CD14-positive monocyte (primary cell): ENCODE data around the gene VWA3A. TPM values are rescaled to one million over a fixed set of nuclear protein-coding genes. Genes with fewer than 3 reads are reported as not detected.

Experiments used
- DNase-seq, 3 donors: peaks; one replicate each; pipeline ENCODE4 v3.0.0-alpha.2; 2011 to 2022
- H2AFZ ChIP-seq: 2 replicates; pipeline ENCODE4 v1.6.0; 2012; ENCODE audit warnings: mild to moderate bottlenecking, low read depth, low read length, inconsistent platforms; ENCODE audit not compliant: insufficient read depth, poor library complexity, severe bottlenecking
- H3K27ac ChIP-seq, 2 donors: 1 replicate in 1 of 2; 2 replicates in 1 of 2; pipeline ENCODE4 v1.5.1; 2012 to 2013; ENCODE audit warnings: low read length in 2 of 2, control low read depth in 1 of 2, inconsistent platforms in 1 of 2, low read depth in 1 of 2, mild to moderate bottlenecking in 1 of 2
- H3K27me3 ChIP-seq, 2 donors: one replicate each; pipeline versions ENCODE4 v1.6.0 to v1.6.1; 2011 to 2013; ENCODE audit warnings: low read length in 2 of 2; ENCODE audit not compliant: control insufficient read depth in 2 of 2, insufficient read depth in 2 of 2
- H3K36me3 ChIP-seq, 2 donors: replicated peaks in 1 of 2; 1 replicate in 1 of 2; 2 replicates in 1 of 2; pipeline versions ENCODE4 v1.5.1 to v1.6.1; 2012 to 2013; ENCODE audit warnings: low read length in 2 of 2, control low read depth in 1 of 2, inconsistent platforms in 1 of 2, mild to moderate bottlenecking in 1 of 2; ENCODE audit not compliant: insufficient read depth in 2 of 2, control insufficient read depth in 1 of 2
- H3K4me1 ChIP-seq, 2 donors: 1 replicate in 1 of 2; 2 replicates in 1 of 2; pipeline versions ENCODE4 v1.5.1 to v1.6.1; 2012 to 2013; ENCODE audit warnings: low read length in 2 of 2, control low read depth in 1 of 2, inconsistent platforms in 1 of 2, mild to moderate bottlenecking in 1 of 2, moderate library complexity in 1 of 2; ENCODE audit not compliant: insufficient read depth in 2 of 2, control insufficient read depth in 1 of 2
- H3K4me2 ChIP-seq: replicated peaks from 2 replicates; pipeline ENCODE3; 2012; ENCODE audit warnings: low read length, moderate library complexity, mild to moderate bottlenecking; ENCODE audit not compliant: poor library complexity, severe bottlenecking; ENCODE audit errors: extremely low read depth
- H3K4me3 ChIP-seq, 3 experiments: fragments of 200-600 bp in 1 of 3; sonication (generic) in 1 of 3; replicated peaks in 1 of 3; 1 replicate in 2 of 3; 2 replicates in 1 of 3; pipeline ENCODE4 v1.5.1; 2011 to 2013; ENCODE audit warnings: low read length in 3 of 3, mild to moderate bottlenecking in 3 of 3, control low read depth in 2 of 3, low read depth in 2 of 3, inconsistent platforms in 1 of 3, moderate library complexity in 1 of 3
- H3K79me2 ChIP-seq: 2 replicates; pipeline ENCODE4 v1.6.0; 2012; ENCODE audit warnings: mild to moderate bottlenecking, control low read depth, inconsistent platforms, low read length, moderate library complexity; ENCODE audit not compliant: insufficient read depth
- H3K9ac ChIP-seq: 2 replicates; pipeline ENCODE4 v1.6.0; 2017; ENCODE audit warnings: low read length, mild to moderate bottlenecking; ENCODE audit not compliant: insufficient read depth, poor library complexity, severe bottlenecking
- H3K9me3 ChIP-seq, 2 donors: replicated peaks in 1 of 2; 1 replicate in 1 of 2; 2 replicates in 1 of 2; pipeline versions ENCODE4 v1.5.1 to v1.6.1; 2012 to 2013; ENCODE audit warnings: low read length in 2 of 2, control low read depth in 1 of 2; ENCODE audit not compliant: control insufficient read depth in 1 of 2, insufficient read depth in 1 of 2
- H4K20me1 ChIP-seq: 2 replicates; pipeline ENCODE4 v1.6.0; 2012; ENCODE audit warnings: mild to moderate bottlenecking, low read length, control low read depth, moderate library complexity; ENCODE audit not compliant: insufficient read depth
- H3K27ac Mint-ChIP-seq, 7 donors: one replicate each; pipeline ENCODE4 v1.8.0; 2020; ENCODE audit warnings: mild to moderate bottlenecking in 7 of 7, mixed read lengths in 7 of 7, moderate library complexity in 6 of 7, inconsistent platforms in 2 of 7
- H3K27me3 Mint-ChIP-seq, 3 donors: one replicate each; pipeline ENCODE4 v1.8.0; 2021 to 2022; ENCODE audit warnings: low read depth in 3 of 3, mild to moderate bottlenecking in 3 of 3, mixed read lengths in 3 of 3, moderate library complexity in 3 of 3, inconsistent platforms in 1 of 3
- H3K36me3 Mint-ChIP-seq, 2 donors: one replicate each; pipeline ENCODE4 v1.8.0; 2020; ENCODE audit warnings: mixed read lengths in 2 of 2, inconsistent platforms in 1 of 2, mild to moderate bottlenecking in 1 of 2
- H3K4me1 Mint-ChIP-seq: one replicate; pipeline ENCODE4 v1.8.0; 2020; ENCODE audit warnings: mild to moderate bottlenecking, mixed read lengths
- H3K4me3 Mint-ChIP-seq, 2 donors: one replicate each; pipeline ENCODE4 v1.8.0; 2020; ENCODE audit warnings: mild to moderate bottlenecking in 2 of 2, mixed read lengths in 2 of 2, moderate library complexity in 1 of 2
- H3K9me3 Mint-ChIP-seq, 7 donors: one replicate each; pipeline ENCODE4 v1.8.0; 2020 to 2022; ENCODE audit warnings: mixed read lengths in 7 of 7, mild to moderate bottlenecking in 6 of 7, moderate library complexity in 6 of 7, inconsistent platforms in 2 of 7
- CTCF ChIP-seq: fragments of 200-600 bp; IDR thresholded peaks from one replicate; pipeline ENCODE4 v1.8.0; 2022; ENCODE audit warnings: antibody characterized with exemption, mild to moderate bottlenecking
- WGBS: methylation state at CpG from one replicate; pipeline ENCODE4 v1.1.5; 2013; ENCODE audit warnings: missing lambda C conversion rate; ENCODE audit not compliant: insufficient coverage; 5-methylcytosine and 5-hydroxymethylcytosine counted together
- intact Hi-C, 2 donors: fragments of 100-400 bp; cut with micrococcal nuclease; formaldehyde crosslinking; loops; one replicate each; pipeline versions ENCODE4 v1.15.0 to v1.15.1; 2023
- polyA plus RNA-seq, 3 donors: library from polyadenylated mRNA; depleted of rRNA in 1 of 3; unstranded in 2 of 3; stranded (reverse) in 1 of 3; fragments of 300-500 nt in 2 of 3; fragments of >200 nt in 1 of 3; fragmentation: Illumina TruSeq in 2 of 3; gene quantifications; 1 replicate in 2 of 3; 2 replicates in 1 of 3; pipeline ENCODE4 v1.2.3, GENCODE V29; 2012 to 2021

Gene VWA3A
- polyA plus RNA-seq, 3 donors, result 0.09 TPM; not detected in 2

DNA sequence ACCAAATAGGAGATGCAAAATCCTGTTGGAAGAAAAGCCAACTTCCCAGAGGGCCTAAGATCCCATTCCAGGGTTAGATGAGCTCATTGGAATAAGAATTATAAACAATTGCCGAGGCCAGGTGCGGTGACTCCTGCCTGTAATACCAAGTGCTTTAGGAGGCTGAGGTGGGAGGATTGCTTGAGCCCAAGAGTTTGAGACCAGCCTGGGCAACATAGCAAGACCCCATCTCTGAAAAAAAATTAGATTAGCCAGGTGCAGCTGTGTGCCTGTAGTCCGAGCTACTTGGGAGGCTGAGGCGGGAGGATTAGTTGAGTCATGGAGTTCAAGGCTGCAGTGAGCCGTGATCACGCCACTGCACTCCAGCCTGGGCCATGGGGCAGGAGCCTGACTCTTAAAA lies 52.2 kb downstream of the VWA3A start:
- WGBS, result 96% methylated on average over 6 of the region's 6 CpGs
- no peak for DNase-seq
- Mint-ChIP-seq H3K4me3 (no peak overlapping the region), H3K9me3 (no peaks in the 10 kb centered on the region), H3K27ac (peak overlapping the region in 1 of 7 donors; percentile 61), H3K27me3 (peaks cover 4 to 8% (median 5%) of the 10 kb centered on the region in 3 donors), H3K36me3 (no peaks in the 10 kb centered on the region), H3K4me1 (no peaks in the 10 kb centered on the region)
- H3K9ac ChIP-seq, result no peak overlapping the region
- H3K27ac ChIP-seq, result no peak overlapping the region
- H3K9me3 ChIP-seq, result no peaks in the 10 kb centered on the region
- no peaks in the 10 kb centered on the region for H3K4me1 ChIP-seq
- no peaks in the 10 kb centered on the region for H3K36me3 ChIP-seq
- no peak overlapping the region for H2AFZ ChIP-seq
- no peaks in the 10 kb centered on the region for H3K27me3 ChIP-seq
- H3K4me3 ChIP-seq, result no peak overlapping the region
- H4K20me1 ChIP-seq, result no peaks in the 10 kb centered on the region
- no peak for TF ChIP-seq CTCF
- H3K79me2 ChIP-seq, result no peaks in the 10 kb centered on the region
- intact Hi-C loops, result no loop called here
- no peak overlapping the region for H3K4me2 ChIP-seq

GRCh38 chr16:22147853-22148252 lies 55.5 kb downstream of the VWA3A start:
- Histone ChIP-seq H4K20me1 (no peaks in the 10 kb centered on the region), H3K27me3 (no peaks in the 10 kb centered on the region), H3K36me3 (no peaks in the 10 kb centered on the region), H3K4me1 (no peaks in the 10 kb centered on the region), H3K9ac (no peak overlapping the region), H3K27ac (no peak overlapping the region), H3K4me3 (no peak overlapping the region), H3K79me2 (no peaks in the 10 kb centered on the region), H3K9me3 (no peaks in the 10 kb centered on the region), H2AFZ (no peak overlapping the region), H3K4me2 (no peak overlapping the region)
- intact Hi-C loops, result no loop called here
- DNase-seq, result no peak
- H3K36me3 Mint-ChIP-seq, result no peaks in the 10 kb centered on the region
- H3K27ac Mint-ChIP-seq, result no peak overlapping the region
- H3K4me3 Mint-ChIP-seq, result no peak overlapping the region
- TF ChIP-seq CTCF, result no peak
- H3K27me3 Mint-ChIP-seq, result peaks cover 6 to 9% (median 8%) of the 10 kb centered on the region in 3 donors
- no peaks in the 10 kb centered on the region for H3K4me1 Mint-ChIP-seq
- no peaks in the 10 kb centered on the region for H3K9me3 Mint-ChIP-seq
- 79% methylated on average over 4 of the region's 9 CpGs for WGBS
